GM12891 (cell line): ENCODE results near the gene ADAMTSL1.

ENCODE experiments used
- POLR2AphosphoS5 ChIP-seq: IDR thresholded peaks from 2 replicates; pipeline ENCODE4 v1.6.1; 2011; ENCODE audit warnings: low read depth, low read length, control low read depth
- TAF1 ChIP-seq: IDR thresholded peaks from 2 replicates; pipeline ENCODE4 v1.6.1; 2011; ENCODE audit warnings: low read depth, low read length, control low read depth

- no peak for TF ChIP-seq POLR2AphosphoS5
- TF ChIP-seq TAF1: no peak
These were observed 125.0 kb downstream of the ADAMTSL1 start for GRCh38 chr9:18598969-18599368.
